Raji (cell line): ENCODE measurements around the gene FAM171A1.

ENCODE experiments used
- POLR2A ChIP-seq: IDR thresholded peaks from 2 replicates; pipeline ENCODE4 v1.6.1; 2011; ENCODE audit warnings: low read depth, low read length, control low read depth; ENCODE audit not compliant: insufficient read depth

Gene FAM171A1

GRCh38 chr10:15227611-15228372 lies 143.3 kb downstream of the FAM171A1 start:
- TF ChIP-seq POLR2A, result no peak

- TF ChIP-seq POLR2A, result no peak
Measured at GRCh38 chr10:15225511-15225910, 145.6 kb downstream of the FAM171A1 start.

DNA sequence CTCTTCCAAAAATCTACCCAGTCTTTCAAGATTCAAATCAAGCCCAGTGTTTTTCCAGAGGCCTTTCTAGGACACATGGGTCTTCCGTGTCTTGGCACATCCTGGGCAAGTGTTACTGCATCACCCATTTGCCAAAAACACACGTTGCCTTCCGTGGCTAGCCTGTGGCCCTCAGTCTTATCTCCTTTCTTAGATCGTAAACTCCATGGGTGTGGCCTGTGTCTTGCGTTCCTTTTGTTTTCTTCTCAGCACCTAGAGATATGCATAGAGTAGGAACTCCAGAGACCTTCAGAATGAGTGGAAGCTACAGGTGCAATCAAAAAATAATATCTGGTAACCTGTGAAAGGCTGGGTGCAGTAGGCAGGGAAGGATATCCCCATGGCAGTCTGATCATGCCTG lies 146.1 kb downstream of the FAM171A1 start:
- no peak for TF ChIP-seq POLR2A

DNA sequence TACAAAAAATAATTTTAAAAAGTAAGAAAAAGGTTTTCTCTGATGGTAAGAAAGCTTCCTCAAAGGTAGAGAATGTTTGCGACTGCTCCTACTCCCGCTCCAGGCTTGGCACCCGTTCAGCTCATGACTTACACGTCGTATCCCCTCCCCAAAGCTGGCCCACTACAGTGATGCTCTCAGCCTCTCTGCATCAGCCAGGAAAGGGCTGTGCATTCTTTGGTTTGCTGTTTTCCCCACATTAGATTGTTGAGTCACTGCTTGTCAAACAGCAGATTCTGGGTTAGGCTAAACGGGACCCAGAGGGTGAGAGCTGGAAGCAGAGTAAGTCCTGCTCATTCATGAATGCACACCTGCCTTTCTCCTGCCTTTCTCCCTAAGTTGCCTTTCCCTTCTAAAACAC lies 147.9 kb downstream of the FAM171A1 start:
- TF ChIP-seq POLR2A, result no peak

GRCh38 chr10:15222511-15222910 lies 148.6 kb downstream of the FAM171A1 start:
- TF ChIP-seq POLR2A, result no peak

GRCh38 chr10:15220445-15220844 lies 150.6 kb downstream of the FAM171A1 start:
- TF ChIP-seq POLR2A, result no peak

DNA sequence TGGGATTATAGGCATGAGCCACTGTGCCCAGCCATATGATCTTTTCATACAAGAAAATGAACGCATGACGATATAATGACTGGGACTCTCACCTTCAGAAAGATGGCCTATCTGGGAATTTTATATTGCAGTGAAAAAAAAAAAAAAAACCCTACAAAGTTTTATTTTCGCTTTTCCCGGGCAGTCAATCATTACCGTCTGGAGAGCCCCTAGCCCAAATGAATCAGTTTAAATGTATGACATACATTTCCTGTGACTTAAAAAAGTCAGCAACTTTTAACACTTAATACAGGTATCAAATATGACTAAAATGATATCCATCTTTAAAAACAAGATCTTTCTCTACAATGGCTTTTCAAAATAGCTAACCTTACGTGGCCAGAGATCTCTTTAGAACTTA lies 154.4 kb downstream of the FAM171A1 start:
- no peak for TF ChIP-seq POLR2A

DNA sequence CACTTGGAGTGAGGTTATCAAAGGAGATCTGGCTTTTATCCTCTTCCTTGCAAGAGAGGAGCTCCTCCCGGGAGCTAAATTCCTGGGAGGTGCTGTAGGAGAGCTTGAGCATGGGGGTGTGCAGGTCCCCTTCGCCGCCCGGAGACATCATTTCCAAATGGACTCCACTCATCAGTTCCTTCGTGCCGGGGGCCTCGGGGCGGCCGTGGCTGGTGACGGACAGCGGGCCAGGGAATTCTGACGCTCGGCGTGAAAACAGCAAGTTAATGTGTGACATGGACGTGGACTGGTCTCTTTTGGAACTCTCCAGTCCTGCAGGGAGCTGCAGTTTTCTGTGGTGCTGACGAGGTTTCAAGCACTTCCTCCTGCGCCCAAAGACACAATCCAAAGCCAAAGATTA lies 156.9 kb downstream of the FAM171A1 start:
- no peak for TF ChIP-seq POLR2A

GRCh38 chr10:15213461-15213861 lies 157.6 kb downstream of the FAM171A1 start:
- no peak for TF ChIP-seq POLR2A

DNA sequence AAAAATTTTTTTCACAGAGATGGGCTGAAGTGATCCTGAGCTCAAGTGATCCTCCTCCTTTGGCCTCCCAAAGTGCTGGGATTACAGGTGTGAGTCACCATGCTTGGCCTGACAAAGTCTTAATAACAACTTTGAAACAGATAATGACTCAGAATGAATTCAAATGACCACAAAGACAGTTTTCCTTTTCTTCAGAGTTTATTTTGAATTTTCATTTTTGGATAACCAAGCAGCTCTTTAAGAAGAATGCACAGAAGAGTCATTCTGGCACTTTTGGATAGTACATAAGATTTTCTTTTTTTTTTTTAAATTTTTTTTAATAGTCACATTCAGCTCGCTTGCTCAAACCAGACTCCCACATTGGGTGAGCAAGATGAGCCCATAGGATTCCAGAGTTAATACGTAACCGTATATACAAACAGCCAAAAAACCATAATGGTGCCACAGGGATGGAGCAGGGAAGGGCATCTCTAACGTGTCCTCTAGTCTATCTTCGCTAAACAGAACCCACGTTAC lies 159.6 kb downstream of the FAM171A1 start:
- TF ChIP-seq POLR2A, result no peak

DNA sequence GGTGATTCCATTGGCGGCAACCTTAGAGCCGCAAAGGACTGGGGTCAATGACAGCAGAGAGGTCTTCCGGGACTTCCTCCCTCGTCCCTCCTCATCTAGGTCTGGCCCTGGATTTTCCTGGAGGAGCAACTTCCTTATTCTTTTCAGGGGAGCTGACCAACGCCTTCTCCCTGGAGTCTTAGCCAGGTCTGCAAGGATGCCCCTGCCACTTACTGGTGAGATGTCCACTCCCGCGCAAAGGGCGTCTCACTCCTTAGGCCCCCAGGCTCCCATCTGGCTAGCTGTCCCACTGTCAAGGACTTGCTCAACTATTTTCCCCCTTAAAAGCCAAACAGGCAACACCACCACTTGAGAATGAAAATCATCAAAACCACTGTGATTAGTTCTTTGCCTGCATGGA lies 160.6 kb downstream of the FAM171A1 start:
- TF ChIP-seq POLR2A, result no peak

GRCh38 chr10:15209827-15210509 lies 161.1 kb downstream of the FAM171A1 start:
- TF ChIP-seq POLR2A, result no peak

DNA sequence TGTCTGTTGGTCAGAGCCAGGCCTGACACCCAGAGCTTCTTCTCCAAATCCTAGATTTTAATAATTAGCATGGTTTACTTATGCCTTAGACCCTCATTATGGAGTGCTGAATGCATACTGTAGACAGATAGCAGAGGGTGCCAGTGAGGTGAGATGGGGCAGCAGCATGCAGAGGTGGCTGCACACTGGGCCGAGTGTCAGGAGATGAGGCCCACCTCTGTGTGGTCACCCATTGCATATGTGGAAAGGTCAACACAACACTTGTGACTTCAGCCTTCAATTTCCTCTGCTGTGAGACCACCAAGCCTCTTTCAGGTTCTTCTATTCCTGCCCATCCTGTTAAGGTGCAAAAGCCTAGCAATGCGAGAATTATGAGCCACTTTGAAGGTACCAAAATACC lies 162.9 kb downstream of the FAM171A1 start:
- TF ChIP-seq POLR2A, result no peak

GRCh38 chr10:15202639-15203038 lies 168.4 kb downstream of the FAM171A1 start:
- TF ChIP-seq POLR2A, result no peak

GRCh38 chr10:15201589-15202300 lies 169.3 kb downstream of the FAM171A1 start:
- no peak for TF ChIP-seq POLR2A

GRCh38 chr10:15200626-15201025 lies 170.5 kb downstream of the FAM171A1 start:
- TF ChIP-seq POLR2A, result no peak
